Measurements from ENCODE around the gene POLD2. TPM values are rescaled to one million over a fixed set of nuclear protein-coding genes. Genes with fewer than 3 reads are reported as not detected.

Gene POLD2
- total RNA-seq, 1 experiment from 2014 or later = 131 TPM

GRCh38 chr7:44077681-44078091 lies 45.7 kb downstream of the POLD2 start:
- Histone ChIP-seq H3K23ac (ENCODE audit: insufficient read length, low read depth, low read length) (no peak overlapping the region), H3K14ac (ENCODE audit: insufficient read depth, low read length) (no peak overlapping the region), H2BK20ac (ENCODE audit: low read depth, low read length, poor library complexity, severe bottlenecking) (no peak overlapping the region), H3K79me1 (ENCODE audit: insufficient read depth, low read depth, low read length, poor library complexity, severe bottlenecking) (no peaks in the 10 kb centered on the region), H3T11ph (ENCODE audit: low read length) (no peak overlapping the region), H4K20me1 (ENCODE audit: control insufficient read depth, insufficient read depth, insufficient read length) (no peaks in the 10 kb centered on the region), H3K27ac (ENCODE audit: insufficient read length, low read depth, low read length) (no peak overlapping the region), H3K23me2 (ENCODE audit: insufficient read length, low read depth, low read length, poor library complexity, severe bottlenecking) (no peaks in the 10 kb centered on the region), H2BK5ac (ENCODE audit: insufficient read length, low read length) (no peak overlapping the region), H2BK120ac (ENCODE audit: low read depth, low read length, poor library complexity, severe bottlenecking) (no peak overlapping the region), H2BK12ac (ENCODE audit: insufficient read length, low read depth, low read length) (no peak overlapping the region), H3K18ac (ENCODE audit: insufficient read length, low read depth, low read length) (no peak overlapping the region), H3K4ac (ENCODE audit: low read depth, low read length) (no peak overlapping the region), H3K9ac (ENCODE audit: extremely low read depth, insufficient read length, low read length) (no peak overlapping the region), H3K9me3 (ENCODE audit: control insufficient read depth, low read depth, low read length) (no peaks in the 10 kb centered on the region), H3K4me1 (ENCODE audit: insufficient read depth, low read length) (peaks cover 4% of the 10 kb centered on the region; the same call in 1 of the 2 replicates), H2AK5ac (ENCODE audit: insufficient read length, low read length) (no peak overlapping the region), H3K56ac (ENCODE audit: insufficient read length, low read depth, low read length) (no peak overlapping the region), H2AFZ (ENCODE audit: low read length) (no peak overlapping the region), H2BK15ac (ENCODE audit: low read depth, low read length) (no peak overlapping the region), H4K8ac (replicated peaks; ENCODE audit: insufficient read length, low read depth, low read length) (no peak overlapping the region), H3K79me2 (ENCODE audit: insufficient read depth, low read length) (no peaks in the 10 kb centered on the region), H4K91ac (ENCODE audit: insufficient read length, low read depth, low read length) (no peak overlapping the region), H3K27me3 (ENCODE audit: insufficient read depth, low read length) (no peaks in the 10 kb centered on the region), H4K5ac (ENCODE audit: insufficient read length, low read depth, low read length) (no peak overlapping the region), H3K4me2 (ENCODE audit: insufficient read depth, insufficient read length, low read length) (no peak overlapping the region)
- Mint-ChIP-seq H3K27me3 (ENCODE audit: low read depth) (no peaks in the 10 kb centered on the region), H3K4me1 (peaks cover 7 to 10% of the 10 kb centered on the region in 2 experiments; a peak in 2 of 4 replicates), H3K27ac (peak overlapping the region in 1 of 3 experiments; percentile 45; a peak in 1 of 7 replicates), H3K9me3 (no peaks in the 10 kb centered on the region), H3K36me3 (ENCODE audit: insufficient read depth in 1 of 3, low read depth in 3 of 3) (peaks cover 19 to 59% (median 52%) of the 10 kb centered on the region in 3 experiments), H3K4me3 (no peak overlapping the region)
- no peak for TF ChIP-seq CTCF (conservative IDR thresholded peaks at IDR 0.05)
- no CpG with 5 or more reads among the region's 5 CpGs for WGBS (ENCODE audit: extremely low coverage, insufficient read length, low lambda C conversion rate)
- no peak for DNase-seq
